Neural crest cell (in vitro differentiated cells): ENCODE data around the gene SPTB. TPM values are rescaled to one million over a fixed set of nuclear protein-coding genes. Genes with fewer than 3 reads are reported as not detected.

Experiments used
- DNase-seq: peaks from one replicate; pipeline ENCODE4 v3.0.0; 2021; ENCODE audit warnings: low read depth, mixed read lengths, low spot score
- H3K27ac Mint-ChIP-seq: one replicate; pipeline ENCODE4 v1.8.0; 2021; ENCODE audit warnings: mild to moderate bottlenecking, mixed read lengths; ENCODE audit not compliant: unreplicated experiment
- H3K27me3 Mint-ChIP-seq: 2 replicates; pipeline ENCODE4 v1.8.0; 2021; ENCODE audit warnings: low read depth, mild to moderate bottlenecking, mixed read lengths
- H3K36me3 Mint-ChIP-seq: 2 replicates; pipeline ENCODE4 v1.8.0; 2021; ENCODE audit warnings: low read depth, mild to moderate bottlenecking, mixed read lengths
- H3K4me1 Mint-ChIP-seq: 2 replicates; pipeline ENCODE4 v1.8.0; 2021; ENCODE audit warnings: mixed read lengths
- H3K4me3 Mint-ChIP-seq: one replicate; pipeline ENCODE4 v1.8.0; 2021; ENCODE audit warnings: mild to moderate bottlenecking, mixed read lengths
- H3K9me3 Mint-ChIP-seq: 2 replicates; pipeline ENCODE4 v1.8.0; 2021; ENCODE audit warnings: mixed read lengths
- total RNA-seq: library from RNA; stranded (reverse); gene quantifications from 2 replicates; pipeline ENCODE4 v1.2.1, GENCODE V29; 2021
- TF ChIP-seq, protein P1 (sequence below): fragments of 200-600 bp; sonication (generic); conservative IDR thresholded peaks from 2 replicates; pipeline ENCODE4 v1.5.0; 2021; ENCODE audit warnings: antibody characterized with exemption, mild to moderate bottlenecking

Gene SPTB
- total RNA-seq, 1 donor from 2014 or later = 0.16 TPM

DNA sequence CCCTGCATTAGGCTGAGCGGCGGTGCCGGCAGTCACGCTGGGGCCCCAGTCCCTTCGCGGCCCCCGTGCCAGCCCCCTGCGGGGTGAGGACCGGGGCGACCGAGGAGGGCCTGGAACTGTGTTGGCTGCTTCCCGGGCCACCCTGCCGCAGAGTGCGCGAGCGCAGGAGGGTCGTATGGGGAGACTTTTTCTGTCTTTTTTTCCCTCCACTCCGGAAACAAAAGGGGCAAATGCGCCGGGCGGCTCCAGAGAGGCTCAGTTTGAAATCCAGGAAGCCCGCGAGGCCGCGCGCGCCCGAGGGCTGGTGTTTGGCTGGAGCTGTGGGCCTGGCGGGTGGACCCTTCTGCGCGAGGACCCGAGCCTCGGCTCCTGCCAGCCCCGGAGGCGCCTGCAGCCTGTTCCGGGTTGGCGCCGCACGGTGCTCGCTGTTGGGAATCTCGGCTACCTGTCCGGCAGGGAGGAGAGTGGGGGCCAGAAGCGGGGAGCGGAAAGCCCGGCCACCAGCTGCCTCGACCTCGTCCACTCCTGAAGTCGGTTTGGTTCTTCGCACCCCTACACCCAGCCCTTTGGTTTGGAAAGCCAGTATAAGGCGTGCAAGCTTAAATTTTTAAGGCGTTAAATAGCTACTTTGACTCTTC lies 174.8 kb downstream of the SPTB start:
- no peak overlapping the region for H3K27ac Mint-ChIP-seq
- H3K36me3 Mint-ChIP-seq = peaks cover 3% of the 10 kb centered on the region
- H3K4me3 Mint-ChIP-seq = peak overlapping the region; percentile 91
- TF ChIP-seq, protein P1, sequence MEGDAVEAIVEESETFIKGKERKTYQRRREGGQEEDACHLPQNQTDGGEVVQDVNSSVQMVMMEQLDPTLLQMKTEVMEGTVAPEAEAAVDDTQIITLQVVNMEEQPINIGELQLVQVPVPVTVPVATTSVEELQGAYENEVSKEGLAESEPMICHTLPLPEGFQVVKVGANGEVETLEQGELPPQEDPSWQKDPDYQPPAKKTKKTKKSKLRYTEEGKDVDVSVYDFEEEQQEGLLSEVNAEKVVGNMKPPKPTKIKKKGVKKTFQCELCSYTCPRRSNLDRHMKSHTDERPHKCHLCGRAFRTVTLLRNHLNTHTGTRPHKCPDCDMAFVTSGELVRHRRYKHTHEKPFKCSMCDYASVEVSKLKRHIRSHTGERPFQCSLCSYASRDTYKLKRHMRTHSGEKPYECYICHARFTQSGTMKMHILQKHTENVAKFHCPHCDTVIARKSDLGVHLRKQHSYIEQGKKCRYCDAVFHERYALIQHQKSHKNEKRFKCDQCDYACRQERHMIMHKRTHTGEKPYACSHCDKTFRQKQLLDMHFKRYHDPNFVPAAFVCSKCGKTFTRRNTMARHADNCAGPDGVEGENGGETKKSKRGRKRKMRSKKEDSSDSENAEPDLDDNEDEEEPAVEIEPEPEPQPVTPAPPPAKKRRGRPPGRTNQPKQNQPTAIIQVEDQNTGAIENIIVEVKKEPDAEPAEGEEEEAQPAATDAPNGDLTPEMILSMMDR = no peak
- peak; percentile 43 for DNase-seq
- peaks cover 74% of the 10 kb centered on the region for H3K27me3 Mint-ChIP-seq
- peaks cover 69% of the 10 kb centered on the region for H3K4me1 Mint-ChIP-seq
- H3K9me3 Mint-ChIP-seq = no peaks in the 10 kb centered on the region

DNA sequence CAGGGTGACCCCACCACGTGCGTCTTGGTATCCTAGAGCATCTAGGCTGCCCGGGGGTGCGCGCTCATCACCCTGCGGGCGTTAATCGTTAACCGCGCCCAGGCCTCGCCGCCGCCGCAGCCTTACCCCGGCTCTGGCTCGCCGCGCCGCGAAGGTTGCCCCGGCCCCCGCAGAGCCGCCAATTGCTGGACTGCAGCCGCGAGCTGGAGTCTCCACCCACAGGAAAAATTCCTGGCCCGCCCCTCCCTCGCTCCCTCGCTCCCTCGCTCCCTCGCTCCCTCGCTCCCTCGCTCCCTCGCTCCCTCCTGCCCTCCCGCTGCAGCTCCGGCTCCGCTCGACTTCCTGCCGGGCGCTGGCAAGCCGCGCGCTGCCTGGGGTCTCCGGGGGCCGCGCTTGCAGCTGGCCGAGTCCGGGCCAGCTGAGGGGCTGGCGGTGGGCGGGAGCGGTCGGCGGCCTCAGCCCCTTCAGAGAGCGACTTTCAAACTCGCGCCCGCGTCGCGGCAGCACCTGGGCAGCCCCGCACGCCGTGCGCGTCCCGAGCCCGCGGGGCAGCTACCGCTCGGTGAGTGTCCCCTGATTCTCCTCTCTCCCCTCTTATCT lies 175.5 kb downstream of the SPTB start, which contains the start of gene PLEKHG3:
PLEKHG3 (plus strand) TSS at position 282 of the 600 bp plus-strand sequence. CDS start 23,208 bp downstream, outside the sequence.
- peak; percentile 74 for DNase-seq
- Mint-ChIP-seq H3K27me3 (peaks cover 71% of the 10 kb centered on the region), H3K4me3 (peak within 1 kb of the TSS; percentile 91), H3K9me3 (no peaks in the 10 kb centered on the region), H3K27ac (no peak within 1 kb of the TSS), H3K4me1 (peaks cover 68% of the 10 kb centered on the region), H3K36me3 (no peaks in the 10 kb centered on the region)
- TF ChIP-seq, protein P1 = no peak

DNA sequence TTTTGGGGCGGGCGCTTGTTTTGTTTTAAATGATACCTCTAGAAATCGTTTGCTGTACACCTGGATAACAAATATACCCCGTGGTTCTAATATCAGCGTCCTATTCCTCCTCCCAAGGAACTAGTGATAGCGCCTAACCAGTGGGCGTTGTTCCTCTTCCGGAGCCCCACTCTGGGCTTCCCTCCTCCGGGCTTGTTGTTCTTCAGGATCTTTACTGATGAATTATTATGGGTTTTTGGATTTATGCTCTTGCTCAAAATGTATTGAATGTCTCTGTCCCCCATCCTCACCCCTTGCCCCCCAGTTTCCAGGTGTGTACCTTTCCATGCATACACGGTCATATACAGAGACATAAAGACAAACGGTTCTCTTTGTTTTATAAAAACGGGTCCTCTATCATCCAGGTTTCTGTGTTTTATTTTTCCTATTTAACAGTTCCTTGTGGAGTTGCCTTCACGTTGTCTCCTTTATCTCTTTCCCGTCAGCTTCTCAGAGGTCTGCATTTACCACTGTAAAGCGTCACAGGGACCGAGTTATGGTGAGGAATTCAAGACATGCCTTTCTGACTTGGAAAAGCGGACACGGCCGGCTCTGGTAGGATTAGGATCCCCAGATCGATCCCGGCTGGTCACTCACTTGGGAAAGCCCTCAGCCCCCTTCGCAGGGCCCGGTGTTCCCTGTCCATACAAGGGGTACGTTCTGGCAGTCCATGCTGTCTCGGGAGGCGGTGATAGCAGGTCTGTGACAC lies 176.1 kb downstream of the SPTB start:
- Mint-ChIP-seq H3K4me3 (peak overlapping the region; percentile 72), H3K4me1 (peaks cover 68% of the 10 kb centered on the region), H3K36me3 (no peaks in the 10 kb centered on the region), H3K27me3 (peaks cover 72% of the 10 kb centered on the region), H3K27ac (no peak overlapping the region), H3K9me3 (no peaks in the 10 kb centered on the region)
- DNase-seq = no peak
- TF ChIP-seq, protein P1 = no peak

DNA sequence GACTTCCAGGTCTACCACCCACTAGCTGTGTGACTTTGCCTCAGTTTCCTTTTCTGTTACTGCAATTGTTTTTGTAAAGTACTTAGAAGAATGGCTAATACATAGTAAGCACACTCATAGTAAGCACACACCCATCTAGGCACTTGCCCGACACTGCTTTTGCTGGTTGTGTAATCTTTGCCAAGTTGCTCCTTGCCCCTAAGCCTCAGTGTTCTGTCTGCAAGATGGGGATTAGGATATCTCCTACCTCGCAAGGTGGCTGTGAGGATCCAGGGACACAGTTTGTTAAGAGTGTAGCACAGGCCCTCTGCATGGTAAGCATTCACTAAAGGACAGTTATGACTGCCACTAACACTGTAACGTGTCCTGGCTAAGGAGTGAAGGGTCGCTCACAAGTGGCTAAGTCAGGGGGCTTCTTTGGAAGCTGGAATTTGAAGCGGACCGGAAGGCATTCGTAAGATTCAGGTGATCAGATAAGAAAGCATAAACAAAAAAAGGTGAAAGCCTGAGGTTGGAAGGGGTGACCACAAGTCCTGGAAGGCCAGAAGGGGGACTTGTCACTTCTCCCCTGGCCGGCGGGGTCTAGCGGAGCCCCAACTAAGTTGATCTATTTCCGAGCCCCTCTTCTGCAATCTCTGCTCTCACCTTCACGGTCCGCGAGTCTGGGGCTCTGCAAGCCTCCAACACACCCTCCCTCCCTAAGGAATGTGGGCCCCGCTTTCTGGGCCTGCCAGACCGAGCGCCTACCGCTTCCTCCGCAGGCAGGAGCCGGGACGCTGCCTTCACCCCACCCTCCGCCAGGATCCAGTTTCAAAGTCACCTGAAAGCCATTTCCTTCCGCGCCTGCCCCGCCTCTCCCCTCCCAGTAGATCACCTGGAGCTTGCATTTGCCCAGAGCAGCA lies 177.0 kb downstream of the SPTB start:
- Mint-ChIP-seq H3K4me1 (peaks cover 62% of the 10 kb centered on the region), H3K27me3 (peaks cover 70% of the 10 kb centered on the region), H3K9me3 (no peaks in the 10 kb centered on the region), H3K36me3 (no peaks in the 10 kb centered on the region), H3K27ac (no peak overlapping the region), H3K4me3 (peak overlapping the region; percentile 72)
- TF ChIP-seq, protein P1 = no peak
- no peak for DNase-seq

DNA sequence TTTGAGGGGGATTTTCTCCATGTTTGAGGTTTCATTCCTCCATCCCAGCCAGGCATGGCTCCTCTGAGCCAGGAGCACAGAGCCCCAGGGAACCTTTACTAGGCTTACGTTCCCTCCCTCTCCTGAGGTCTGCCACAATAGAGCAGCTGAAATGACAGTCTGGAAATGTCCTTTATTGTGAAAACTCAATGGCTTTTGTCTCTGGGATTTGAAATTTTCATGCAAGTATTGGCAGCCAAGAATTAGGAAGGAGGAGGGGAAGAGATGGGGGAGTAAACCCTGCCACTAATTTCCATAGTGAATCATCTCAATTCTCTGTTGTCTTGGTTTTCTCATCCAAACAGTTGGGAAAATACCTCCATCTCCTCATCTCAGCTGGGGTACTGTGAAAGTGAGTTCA lies 178.0 kb downstream of the SPTB start:
- H3K4me3 Mint-ChIP-seq = no peak overlapping the region
- peaks cover 67% of the 10 kb centered on the region for H3K27me3 Mint-ChIP-seq
- H3K4me1 Mint-ChIP-seq = peaks cover 51% of the 10 kb centered on the region
- no peaks in the 10 kb centered on the region for H3K9me3 Mint-ChIP-seq
- no peak for DNase-seq
- no peak overlapping the region for H3K27ac Mint-ChIP-seq
- no peaks in the 10 kb centered on the region for H3K36me3 Mint-ChIP-seq
- TF ChIP-seq, protein P1 = no peak
